K562 (cell line): Measurements from ENCODE around the gene LINGO4. TPM values are rescaled to one million over a fixed set of nuclear protein-coding genes. Genes with fewer than 3 reads are reported as not detected.

Experiments used
- ATAC-seq: fragments of 200-7000 bp; cut with Tn5 transposase; 3 replicates; pipeline ENCODE4 v1.9.1; 2020; ENCODE audit warnings: moderate library complexity
- BruUV-seq: library from RNA; stranded (reverse); fragments of 400-500 nt; replicated peaks from 2 replicates; lab custom pipeline; 2021; lab: Mats Ljungman, UMichigan
- CTCF ChIA-PET: fragments of 300-600 bp; formaldehyde crosslinking; extraction: SDS; loops from one replicate; lab custom pipeline; 2021; ENCODE audit warnings: low intra/inter-chr PET ratio; lab: Yijun Ruan, JAX
- POLR2A ChIA-PET: fragments of 300-600, 350-650 bp; sonication (Branson Sonifier 250); formaldehyde crosslinking; extraction: SDS; loops from one replicate; lab custom pipeline; 2021; ENCODE audit warnings: antibody characterized with exemption, inconsistent platforms; lab: Yijun Ruan, JAX
- DNase-seq, 4 experiments: peaks; one replicate each; pipeline versions ENCODE4 v3.0.0 to v3.0.0-alpha.2; 2011 to 2018; ENCODE audit warnings: low spot score in 3 of 4, mixed read lengths in 3 of 4; ENCODE audit errors: extremely low read depth in 1 of 4
- FAIRE-seq: peaks from 2 replicates; lab custom pipeline; 2011; peaks lifted over from hg19 to GRCh38; lab: Jason Lieb, UNC
- H2AFZ ChIP-seq: 2 replicates; pipeline ENCODE4 v1.6.0; 2011; ENCODE audit warnings: low read depth, low read length, control low read depth, inconsistent platforms
- H3K27ac ChIP-seq: fragments of 200-600 bp; 3 replicates; pipeline ENCODE4 v1.8.0; 2011; ENCODE audit warnings: low read depth, mild to moderate bottlenecking, control low read depth, inconsistent platforms, low read length, moderate library complexity, mixed read lengths; ENCODE audit errors: extremely low read depth
- H3K27me3 ChIP-seq, 2 experiments: fragments of 300-600 bp in 1 of 2; 2 replicates in 1 of 2; 3 replicates in 1 of 2; pipeline versions ENCODE4 v1.6.0 to v1.8.0; 2011; ENCODE audit warnings: inconsistent platforms in 2 of 2, low read length in 2 of 2, mild to moderate bottlenecking in 1 of 2, mixed read lengths in 1 of 2, moderate library complexity in 1 of 2; ENCODE audit not compliant: control insufficient read depth in 2 of 2, insufficient read depth in 2 of 2
- H3K36me3 ChIP-seq: fragments of 300-600 bp; 3 replicates; pipeline ENCODE4 v1.8.0; 2011; ENCODE audit warnings: mild to moderate bottlenecking, low read length, inconsistent platforms; ENCODE audit not compliant: control insufficient read depth, insufficient read depth
- H3K4me1 ChIP-seq, 2 experiments: fragments of 200-600 bp in 1 of 2; replicated peaks in 1 of 2; 2 replicates in 1 of 2; 3 replicates in 1 of 2; pipeline versions ENCODE4 v1.5.1 to v1.8.0; 2011; ENCODE audit warnings: inconsistent platforms in 2 of 2, low read length in 2 of 2, mild to moderate bottlenecking in 1 of 2, mixed read lengths in 1 of 2, moderate library complexity in 1 of 2; ENCODE audit not compliant: control insufficient read depth in 2 of 2, insufficient read depth in 2 of 2
- H3K4me2 ChIP-seq: 2 replicates; pipeline ENCODE4 v1.6.1; 2011; ENCODE audit warnings: low read length, control low read depth, inconsistent platforms, mixed read lengths; ENCODE audit not compliant: insufficient read depth
- H3K4me3 ChIP-seq: fragments of 200-600 bp; sonication (generic), shearing (Covaris generic); 2 replicates; pipeline ENCODE4 v1.5.1; 2016; ENCODE audit warnings: control low read depth, inconsistent platforms
- H3K79me2 ChIP-seq: fragments of 200-600 bp; 3 replicates; pipeline ENCODE4 v1.8.0; 2011; ENCODE audit warnings: low read length, inconsistent platforms; ENCODE audit not compliant: control insufficient read depth, insufficient read depth
- H3K9ac ChIP-seq, 2 experiments: 2 replicates each; pipeline versions ENCODE4 v1.6.0 to v1.6.1; 2011; ENCODE audit warnings: low read depth in 2 of 2, low read length in 2 of 2, control low read depth in 1 of 2, inconsistent platforms in 1 of 2, mild to moderate bottlenecking in 1 of 2, mixed read lengths in 1 of 2; ENCODE audit not compliant: insufficient read depth in 1 of 2
- H3K9me1 ChIP-seq: one replicate; pipeline ENCODE4 v1.6.0; 2011; ENCODE audit warnings: inconsistent platforms, mild to moderate bottlenecking, low read length, moderate library complexity; ENCODE audit not compliant: control insufficient read depth, insufficient read depth
- H3K9me3 ChIP-seq: replicated peaks from 2 replicates; pipeline ENCODE4 v1.5.1; 2011; ENCODE audit warnings: low read depth, low read length, inconsistent platforms; ENCODE audit not compliant: control insufficient read depth, insufficient read depth
- H4K20me1 ChIP-seq: replicated peaks from 2 replicates; pipeline ENCODE4 v1.6.1; 2011; ENCODE audit warnings: low read length, inconsistent platforms, mixed read lengths; ENCODE audit not compliant: control insufficient read depth, insufficient read depth
- CTCF ChIP-seq, 3 experiments: IDR thresholded peaks in 2 of 3; conservative IDR thresholded peaks in 1 of 3; 2 replicates each; pipeline ENCODE4 v1.5.1; 2011 to 2012; ENCODE audit warnings: low read length in 3 of 3, mild to moderate bottlenecking in 3 of 3, control low read depth in 2 of 3, improper control_type of control experiment in 1 of 3, inconsistent platforms in 1 of 3, low read depth in 1 of 3, mixed read lengths in 1 of 3, moderate library complexity in 1 of 3; ENCODE audit not compliant: insufficient read depth in 2 of 3
- ZBTB11 ChIP-seq, 3 experiments: fragments of 200-800 bp in 1 of 3; fragments of 250-450 bp in 1 of 3; fragments of 450-650 bp in 1 of 3; sonication (Bioruptor Pico) in 1 of 3; sonication (Bioruptor generic) in 1 of 3; formaldehyde crosslinking in 1 of 3; IDR thresholded peaks; 2 replicates each; pipeline versions ENCODE4 v1.6.1 to v1.8.0; 2016 to 2022; ENCODE audit warnings: mild to moderate bottlenecking in 2 of 3, missing genetic modification characterization in 2 of 3, missing compliant biosample characterization in 1 of 3, moderate library complexity in 1 of 3
- WGBS: fragments of 100-300 bp; shearing (Covaris generic); methylation state at CpG from one replicate; pipeline ENCODE4 v1.1.6; 2016; ENCODE audit warnings: low coverage, mixed read lengths; ENCODE audit not compliant: insufficient coverage; ENCODE audit errors: missing lambda C conversion rate; 5-methylcytosine and 5-hydroxymethylcytosine counted together
- in situ Hi-C: fragments of 300-500 bp; cut with MboI; formaldehyde crosslinking; loops from 4 replicates; pipeline ENCODE4 v1.15.0; 2018; ENCODE audit warnings: inconsistent platforms, mixed read lengths
- intact Hi-C: fragments of 100-400 bp; cut with micrococcal nuclease; formaldehyde crosslinking; loops from 2 replicates; pipeline ENCODE4 v1.14.2; 2022
- polyA plus RNA-seq, 8 experiments: library from polyadenylated mRNA; depleted of rRNA in 4 of 8; stranded (reverse) in 5 of 8; unstranded in 3 of 8; fragments of >200 nt; fragmentation: Nextera tagmentation in 2 of 8; fragmentation: Illumina TruSeq in 1 of 8; extraction: Ambion mirVana in 2 of 8; extraction: Trizol in 1 of 8; gene quantifications; 2 replicates each; pipeline versions ENCODE4 v1.2.1 to v1.2.3, GENCODE V29; 2011 to 2014; ENCODE audit warnings: inconsistent platforms in 1 of 8, missing spikeins in 1 of 8
- total RNA-seq, 7 experiments: library from RNA; depleted of rRNA in 6 of 7; stranded (reverse); fragments of >200 nt in 6 of 7; fragmentation: Illumina TruSeq in 2 of 7; extraction: Trizol in 2 of 7; gene quantifications; 2 replicates each; pipeline versions ENCODE4 v1.2.1 to v1.2.3, GENCODE V29; 2011 to 2021; ENCODE audit warnings: low replicate concordance in 1 of 7

The LINGO4 gene
- total and polyA plus RNA-seq, 9 of the 15 experiments (the other 6 are each of a cell fraction or from before 2014, with no cell fraction given) = not detected

- Histone ChIP-seq H2AFZ (no peak overlapping the region), H3K4me1 (peaks cover 5 to 27% of the 10 kb centered on the region in 2 experiments), H3K9me3 (no peaks in the 10 kb centered on the region), H4K20me1 (no peaks in the 10 kb centered on the region), H3K9me1 (peaks cover 3% of the 10 kb centered on the region), H3K79me2 (no peaks in the 10 kb centered on the region), H3K9ac (no peak overlapping the region), H3K27me3 (no peaks in the 10 kb centered on the region; a peak in 2 of 5 replicates), H3K36me3 (no peaks in the 10 kb centered on the region), H3K4me3 (no peak overlapping the region), H3K4me2 (no peak overlapping the region), H3K27ac (no peak overlapping the region)
- POLR2A ChIA-PET = interaction anchor here (0.5 to 1.0 kb wide), 3 partner anchors 75 to 231 kb away, joined by 3 to 4 read pairs (median 3); no protein-coding TSS in a partner anchor
- FAIRE-seq = no peak
- no peak for ATAC-seq
- in situ Hi-C loops (loop anchor here (5.0 kb wide), 1 partner anchor 135 kb away; no protein-coding TSS in a partner anchor), intact Hi-C loops (no loop called here)
- no TSS peak for BruUV-seq
- TF ChIP-seq CTCF (IDR thresholded peaks at IDR 0.05 in 2 of 3, conservative IDR thresholded peaks at IDR 0.05 in 1 of 3; ENCODE audit: insufficient read depth in 2 of 3, low read depth in 1 of 3, low read length in 3 of 3) = no peak
- TF ChIP-seq ZBTB11 (CRISPR knock-in tag; IDR thresholded peaks at IDR 0.05) = peak in 1 of 3 experiments; percentile 19; a peak in 1 of 6 replicates
- CTCF ChIA-PET = interaction anchor here (0.6 kb wide), 1 partner anchor 48 kb away, joined by 5 read pairs; no protein-coding TSS in a partner anchor
- no peak for DNase-seq
- 19% methylated on average over 10 of the region's 10 CpGs for WGBS
These were observed 27.2 kb upstream of the LINGO4 start for GRCh38 chr1:151832318-151832980.
